Measurements from ENCODE around the gene TH. TPM values are rescaled to one million over a fixed set of nuclear protein-coding genes. Genes with fewer than 3 reads are reported as not detected.

TH gene
- total RNA-seq, 1 donor from 2014 or later = not detected

- H3K9me3 ChIP-seq (replicated peaks) = no peaks in the 10 kb centered on the region
- no peak for DNase-seq
- H3K36me3 ChIP-seq = peaks cover 16% of the 10 kb centered on the region
- H3K4me3 ChIP-seq = no peak overlapping the region
- H3K27me3 ChIP-seq (ENCODE audit: low read depth) = peaks cover 84% of the 10 kb centered on the region
- TF ChIP-seq CTCF (IDR thresholded peaks at IDR 0.05; ENCODE audit: borderline replicate concordance) = no peak
- peaks cover 22% of the 10 kb centered on the region for H3K4me1 ChIP-seq
- no peak overlapping the region for H3K27ac ChIP-seq (replicated peaks)
- intact Hi-C loops (cut with micrococcal nuclease) = no loop called here
Measured at GRCh38 chr11:2134022-2135010, 37.3 kb downstream of the TH start.

DNA sequence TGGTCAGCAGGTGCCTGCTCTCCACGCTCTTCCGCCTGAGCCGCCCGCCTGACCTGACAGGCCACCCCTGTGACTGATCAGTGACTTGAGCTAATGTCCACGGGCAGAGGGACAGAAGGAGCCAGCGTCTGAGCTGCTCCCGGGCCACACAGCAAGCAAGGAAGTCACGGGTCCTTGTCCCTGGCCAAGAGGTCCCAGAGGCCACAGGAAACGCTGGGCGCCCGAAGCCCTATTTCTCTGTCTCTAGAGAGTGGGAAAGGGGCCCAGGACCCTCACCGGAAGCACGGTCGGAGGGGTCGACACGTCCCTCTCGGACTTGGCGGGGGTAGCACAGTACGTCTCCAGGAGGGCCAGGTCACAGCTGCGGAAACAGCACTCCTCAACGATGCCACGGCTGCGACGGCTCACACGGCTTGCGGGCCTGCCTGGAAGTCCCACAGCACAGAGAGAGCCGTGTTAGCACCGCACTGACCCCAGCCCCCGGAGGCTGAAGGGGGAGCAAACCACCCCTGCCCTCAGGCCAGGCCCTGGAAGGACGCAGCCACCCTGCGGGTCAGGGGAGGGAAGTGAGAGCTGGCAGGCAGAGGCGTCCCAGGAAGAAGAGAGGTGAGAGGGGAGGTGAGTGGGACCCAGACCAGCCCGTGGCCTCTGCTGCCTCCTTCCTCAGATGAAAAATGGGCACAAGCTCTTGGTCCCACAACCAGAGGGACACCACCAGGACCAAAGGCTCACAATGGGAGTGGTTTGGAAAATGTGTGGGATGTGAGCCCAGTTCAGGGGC, 38.2 kb downstream of the TH start:
- TF ChIP-seq CTCF (IDR thresholded peaks at IDR 0.05; ENCODE audit: borderline replicate concordance) = no peak
- no peak overlapping the region for H3K4me3 ChIP-seq
- H3K9me3 ChIP-seq (replicated peaks) = no peaks in the 10 kb centered on the region
- H3K27me3 ChIP-seq (ENCODE audit: low read depth) = peaks cover 80% of the 10 kb centered on the region
- no peak overlapping the region for H3K27ac ChIP-seq (replicated peaks)
- peaks cover 22% of the 10 kb centered on the region for H3K4me1 ChIP-seq
- intact Hi-C loops (cut with micrococcal nuclease) = no loop called here
- peaks cover 16% of the 10 kb centered on the region for H3K36me3 ChIP-seq
- no peak for DNase-seq

DNA sequence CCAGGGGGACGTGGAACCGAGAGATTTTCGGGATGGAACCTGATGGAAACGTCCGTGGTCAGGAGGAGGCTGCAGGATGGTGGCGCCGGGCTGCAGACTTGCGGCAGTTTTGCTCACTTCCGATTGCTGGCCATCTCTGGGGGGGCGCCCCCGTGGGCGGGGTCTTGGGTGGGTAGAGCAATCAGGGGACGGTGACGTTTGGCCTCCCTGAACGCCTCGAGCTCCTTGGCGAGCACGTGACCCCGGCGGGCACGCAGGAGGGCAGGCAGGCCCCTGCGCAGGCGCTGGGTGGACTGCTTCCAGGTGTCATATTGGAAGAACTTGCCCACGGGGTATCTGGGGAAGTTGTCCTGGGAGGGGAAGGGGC, 38.8 kb downstream of the TH start:
- no peaks in the 10 kb centered on the region for H3K9me3 ChIP-seq (replicated peaks)
- intact Hi-C loops (cut with micrococcal nuclease) = no loop called here
- H3K27me3 ChIP-seq (ENCODE audit: low read depth) = peaks cover 76% of the 10 kb centered on the region
- DNase-seq = no peak
- H3K27ac ChIP-seq (replicated peaks) = no peak overlapping the region
- TF ChIP-seq CTCF (IDR thresholded peaks at IDR 0.05; ENCODE audit: borderline replicate concordance) = no peak
- peaks cover 21% of the 10 kb centered on the region for H3K4me1 ChIP-seq
- H3K36me3 ChIP-seq = peaks cover 16% of the 10 kb centered on the region
- no peak overlapping the region for H3K4me3 ChIP-seq

DNA sequence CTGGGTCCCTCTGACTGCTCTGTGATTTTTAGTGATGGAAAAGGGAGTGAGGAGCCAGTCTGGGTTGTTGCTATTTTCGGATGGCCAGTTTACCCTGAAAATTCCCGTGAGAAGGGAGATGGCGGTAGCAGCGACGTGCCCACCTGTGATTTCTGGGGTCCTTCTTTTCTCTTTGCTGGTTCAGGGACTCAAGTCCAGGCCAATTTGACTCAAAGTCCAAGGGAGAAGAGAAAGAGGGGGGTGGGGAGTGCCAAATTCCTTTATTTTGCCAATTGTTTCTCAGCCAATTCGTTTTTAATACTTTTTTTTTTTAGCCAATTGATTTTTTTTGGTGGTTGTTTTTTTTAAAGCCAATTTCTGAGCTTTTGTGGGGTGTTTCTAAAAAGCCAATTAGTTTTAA, 39.4 kb downstream of the TH start:
- intact Hi-C loops (cut with micrococcal nuclease) = no loop called here
- Histone ChIP-seq H3K4me1 (peaks cover 15% of the 10 kb centered on the region), H3K4me3 (no peak overlapping the region), H3K9me3 (replicated peaks) (no peaks in the 10 kb centered on the region), H3K27ac (replicated peaks) (no peak overlapping the region), H3K27me3 (ENCODE audit: low read depth) (peaks cover 70% of the 10 kb centered on the region), H3K36me3 (peaks cover 16% of the 10 kb centered on the region)
- DNase-seq = no peak
- TF ChIP-seq CTCF (IDR thresholded peaks at IDR 0.05; ENCODE audit: borderline replicate concordance) = no peak

DNA sequence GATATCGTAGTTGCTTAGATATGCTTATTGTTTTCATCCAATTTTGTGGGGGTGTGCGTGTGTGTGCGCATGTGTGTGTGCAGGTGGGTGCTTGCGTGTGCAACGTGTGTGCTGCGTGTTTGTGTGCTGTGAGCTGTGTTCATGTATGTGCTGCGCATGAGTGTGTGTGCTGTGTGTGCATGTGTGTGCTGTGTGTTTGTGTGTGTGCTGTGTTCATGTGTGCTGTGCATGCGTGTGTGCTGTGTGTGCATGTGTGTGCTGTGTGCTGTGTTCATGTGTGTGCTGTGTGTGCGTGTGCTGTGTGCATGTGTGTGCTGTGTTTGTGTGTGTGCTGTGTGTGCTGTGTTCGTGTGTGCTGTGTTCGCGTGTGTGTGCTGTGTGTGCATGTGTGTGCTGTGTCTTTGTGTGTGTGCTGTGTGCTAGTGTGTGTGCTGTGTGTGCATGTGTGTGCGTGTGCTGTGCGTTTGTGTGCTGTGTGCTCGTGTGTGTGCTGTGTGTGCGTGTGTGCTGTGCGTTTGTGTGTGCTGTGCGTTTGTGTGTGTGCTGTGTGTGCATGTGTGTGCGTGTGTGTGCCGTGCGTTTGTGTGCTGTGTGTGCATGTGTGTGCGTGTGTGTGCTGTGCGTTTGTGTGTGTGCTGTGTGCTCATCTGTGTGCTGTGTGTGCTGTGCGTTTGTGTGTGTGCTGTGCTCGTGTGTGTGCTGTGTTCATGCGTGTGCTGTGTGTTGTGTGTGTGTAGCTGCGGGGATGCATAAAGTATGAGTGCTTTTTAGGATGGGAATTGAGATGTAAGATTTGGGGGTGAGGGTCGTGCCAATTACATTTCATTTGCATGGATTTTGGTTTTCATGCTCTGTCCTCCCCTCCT, 40.0 kb downstream of the TH start:
- no peak for TF ChIP-seq CTCF (IDR thresholded peaks at IDR 0.05; ENCODE audit: borderline replicate concordance)
- peaks cover 63% of the 10 kb centered on the region for H3K27me3 ChIP-seq (ENCODE audit: low read depth)
- intact Hi-C loops (cut with micrococcal nuclease) = no loop called here
- DNase-seq = no peak
- no peak overlapping the region for H3K4me3 ChIP-seq
- H3K9me3 ChIP-seq (replicated peaks) = no peaks in the 10 kb centered on the region
- no peak overlapping the region for H3K27ac ChIP-seq (replicated peaks)
- peaks cover 10% of the 10 kb centered on the region for H3K4me1 ChIP-seq
- H3K36me3 ChIP-seq = peaks cover 16% of the 10 kb centered on the region
